ENCODE results near the gene CPEB4. TPM values are rescaled to one million over a fixed set of nuclear protein-coding genes. Genes with fewer than 3 reads are reported as not detected.

The CPEB4 gene
- total and polyA plus RNA-seq, 2 of the 8 experiments (the other 6 are each of a cell fraction or from before 2014, with no cell fraction given), result 8.4 to 13.4 TPM

- Histone ChIP-seq H3K27ac (ENCODE audit: low read depth, low read length) (0 out of 2 replicates have a peak overlapping the region, but pooled peaks have one; percentile 19), H3K36me3 (ENCODE audit: control insufficient read depth in 2 of 4, insufficient read depth in 4 of 4, low read length in 3 of 4) (no peaks in the 10 kb centered on the region), H3K9ac (replicated peaks in 1 of 4; ENCODE audit: extremely low read depth in 1 of 4, low read depth in 3 of 4, low read length in 3 of 4) (no peak overlapping the region), H3K4me3 (ENCODE audit: extremely low read depth in 1 of 4, insufficient read depth in 2 of 4, low read depth in 3 of 4, low read length in 4 of 4) (no peak overlapping the region), H3K4me1 (replicated peaks in 1 of 4; ENCODE audit: control insufficient read depth in 3 of 4, insufficient read depth in 4 of 4, low read length in 3 of 4) (peaks cover 3 to 18% (median 13%) of the 10 kb centered on the region in 4 experiments; a peak in 5 of 7 replicates), H3K23ac (ENCODE audit: insufficient read length) (no peak overlapping the region), H3K79me1 (ENCODE audit: low read depth, low read length) (no peaks in the 10 kb centered on the region), H4K5ac (ENCODE audit: insufficient read length, low read depth, low read length) (no peak overlapping the region), H3K27me3 (replicated peaks in 1 of 4; ENCODE audit: control insufficient read depth in 3 of 4, extremely low read depth in 1 of 4, insufficient read depth in 3 of 4, low read length in 3 of 4) (no peaks in the 10 kb centered on the region), H2BK15ac (ENCODE audit: low read length) (no peak overlapping the region), H4K20me1 (replicated peaks in 1 of 2; ENCODE audit: control insufficient read depth in 1 of 2, insufficient read depth in 2 of 2, low read length in 2 of 2) (no peaks in the 10 kb centered on the region), H2BK5ac (ENCODE audit: low read depth, low read length) (peak overlapping the region; percentile 97; the same call in 1 of the 2 replicates), H3K56ac (replicated peaks; ENCODE audit: insufficient read length, low read depth, low read length) (no peak overlapping the region), H2AK5ac (ENCODE audit: low read depth, low read length) (no peak overlapping the region; the same call in 1 of the 2 replicates), H4K8ac (ENCODE audit: extremely low read depth, insufficient read depth, low read length) (no peak overlapping the region), H4K91ac (replicated peaks; ENCODE audit: insufficient read length, low read length) (no peak overlapping the region), H3K23me2 (ENCODE audit: low read depth, low read length) (peaks cover 1% of the 10 kb centered on the region; the same call in 1 of the 2 replicates), H3K4me2 (ENCODE audit: insufficient read depth in 1 of 2, low read depth in 2 of 2, low read length in 2 of 2) (peak overlapping the region; percentile 32 to 71; a peak in 1 of 4 replicates), H2BK12ac (ENCODE audit: low read depth, low read length) (peak overlapping the region; percentile 63), H3K9me3 (ENCODE audit: insufficient read depth in 2 of 2, low read depth in 1 of 2, low read length in 1 of 2) (no peaks in the 10 kb centered on the region), H2AFZ (ENCODE audit: low read length) (no peak overlapping the region), H3K18ac (ENCODE audit: extremely low read depth, low read length) (0 out of 2 replicates have a peak overlapping the region, but pooled peaks have one; percentile 13), H3K14ac (ENCODE audit: insufficient read length) (no peak overlapping the region), H2BK120ac (replicated peaks; ENCODE audit: low read depth, low read length) (no peak overlapping the region), H3K4ac (replicated peaks; ENCODE audit: insufficient read length, low read depth, low read length) (no peak overlapping the region), H3K79me2 (ENCODE audit: control insufficient read depth in 1 of 2, insufficient read depth in 2 of 2, low read length in 2 of 2) (no peaks in the 10 kb centered on the region), H2BK20ac (ENCODE audit: low read length) (no peak overlapping the region)
- 61% methylated on average over 3 of the region's 3 CpGs; no CpG with 5 or more reads in 1 of the 2 experiments for WGBS, 2 experiments (ENCODE audit: extremely low coverage in 1 of 2, insufficient coverage in 1 of 2, insufficient read length in 1 of 2, insufficient replicate concordance in 2 of 2, low coverage in 1 of 2, low lambda C conversion rate in 2 of 2, missing lambda C conversion rate in 1 of 2)
- no peak for FAIRE-seq
- DNase-seq (ENCODE audit: low read depth in 1 of 2, low spot score in 2 of 2), result no peak
- ChIA-PET CTCF (ENCODE audit: partially characterized antibody) (interaction anchor here (1.0 to 3.7 kb wide), 10 partner anchors 10 to 345 kb away, joined by 3 to 22 read pairs (median 4); no protein-coding TSS in a partner anchor), POLR2A (ENCODE audit: partially characterized antibody) (interaction anchor here (0.9 to 3.6 kb wide), 23 partner anchors 10 to 633 kb away, joined by 3 to 64 read pairs (median 6); partner anchors contain the start of genes BOD1 and CPEB4)
- TF ChIP-seq CBX8 (IDR thresholded peaks at IDR 0.05; ENCODE audit: borderline replicate concordance, low read depth, low read length) (no peak), SIN3A (conservative IDR thresholded peaks at IDR 0.05 in 1 of 2, IDR thresholded peaks at IDR 0.05 in 1 of 2; ENCODE audit: low read depth in 1 of 2, low read length in 2 of 2) (no peak), HDAC2 (IDR thresholded peaks at IDR 0.05; ENCODE audit: borderline replicate concordance in 1 of 2, low read depth in 2 of 2, low read length in 2 of 2) (no peak), CHD2 (IDR thresholded peaks at IDR 0.05; ENCODE audit: low read length) (no peak), SIX5 (IDR thresholded peaks at IDR 0.05; ENCODE audit: low read depth, low read length) (no peak), JUN (IDR thresholded peaks at IDR 0.05; ENCODE audit: low read depth, low read length) (no peak), RFX5 (IDR thresholded peaks at IDR 0.05; ENCODE audit: borderline replicate concordance, low read depth, low read length) (no peak), SP1 (IDR thresholded peaks at IDR 0.05; ENCODE audit: low read depth, low read length) (no peak), POLR2A (IDR thresholded peaks at IDR 0.05; ENCODE audit: control extremely low read depth in 1 of 2, low read depth in 2 of 2, low read length in 2 of 2) (no peak), TEAD4 (IDR thresholded peaks at IDR 0.05; ENCODE audit: low read depth, low read length) (no peak)
- TF ChIP-seq, protein P1, sequence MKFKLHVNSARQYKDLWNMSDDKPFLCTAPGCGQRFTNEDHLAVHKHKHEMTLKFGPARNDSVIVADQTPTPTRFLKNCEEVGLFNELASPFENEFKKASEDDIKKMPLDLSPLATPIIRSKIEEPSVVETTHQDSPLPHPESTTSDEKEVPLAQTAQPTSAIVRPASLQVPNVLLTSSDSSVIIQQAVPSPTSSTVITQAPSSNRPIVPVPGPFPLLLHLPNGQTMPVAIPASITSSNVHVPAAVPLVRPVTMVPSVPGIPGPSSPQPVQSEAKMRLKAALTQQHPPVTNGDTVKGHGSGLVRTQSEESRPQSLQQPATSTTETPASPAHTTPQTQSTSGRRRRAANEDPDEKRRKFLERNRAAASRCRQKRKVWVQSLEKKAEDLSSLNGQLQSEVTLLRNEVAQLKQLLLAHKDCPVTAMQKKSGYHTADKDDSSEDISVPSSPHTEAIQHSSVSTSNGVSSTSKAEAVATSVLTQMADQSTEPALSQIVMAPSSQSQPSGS (IDR thresholded peaks at IDR 0.05; ENCODE audit: low read length), result no peak
Observed at GRCh38 chr5:173962436-173962972, 74.4 kb downstream of the CPEB4 start.

All from H1 (cell line).